Measurements from ENCODE around the gene PARP16. TPM values are rescaled to one million over a fixed set of nuclear protein-coding genes. Genes with fewer than 3 reads are reported as not detected.

The PARP16 gene
- total RNA-seq, 1 donor from 2014 or later: 2.8 TPM

GRCh38 chr15:65208647-65209046 lies 78.0 kb downstream of the PARP16 start:
- Mint-ChIP-seq H3K4me3 (ENCODE audit: unreplicated experiment) (no peak overlapping the region), H3K4me1 (ENCODE audit: unreplicated experiment) (no peaks in the 10 kb centered on the region), H3K9me3 (ENCODE audit: unreplicated experiment) (no peaks in the 10 kb centered on the region), H3K27me3 (ENCODE audit: unreplicated experiment) (peaks cover 4% of the 10 kb centered on the region), H3K36me3 (ENCODE audit: low read depth, unreplicated experiment) (no peaks in the 10 kb centered on the region), H3K27ac (ENCODE audit: unreplicated experiment) (no peak overlapping the region)
- TF ChIP-seq CTCF (IDR thresholded peaks at IDR 0.05; ENCODE audit: unreplicated experiment): no peak
- no peak for DNase-seq (ENCODE audit: low spot score)

Other genes starting within 250 kb of the PARP16 start
- not detected for gene SLC51B, start 241.5 kb downstream of the PARP16 start, total RNA-seq (ENCODE audit: unreplicated experiment)
- gene RASL12, start 218.9 kb downstream of the PARP16 start, total RNA-seq (ENCODE audit: unreplicated experiment): 0.69 TPM
- gene KBTBD13, start 210.1 kb downstream of the PARP16 start, total RNA-seq (ENCODE audit: unreplicated experiment): not detected
- gene UBAP1L, start 171.7 kb downstream of the PARP16 start, total RNA-seq (ENCODE audit: unreplicated experiment): 1.8 TPM
- gene PDCD7, start 153.1 kb downstream of the PARP16 start, total RNA-seq (ENCODE audit: unreplicated experiment): 19.3 TPM
- 52.1 TPM for gene CLPX, start 101.5 kb downstream of the PARP16 start, total RNA-seq (ENCODE audit: unreplicated experiment)
- gene CILP, start 75.4 kb downstream of the PARP16 start, total RNA-seq (ENCODE audit: unreplicated experiment): not detected
- not detected for gene RNU5A-1, start 9.2 kb upstream of the PARP16 start, total RNA-seq (ENCODE audit: unreplicated experiment)
- not detected for gene RNU5B-1, start 17.8 kb upstream of the PARP16 start, total RNA-seq (ENCODE audit: unreplicated experiment)
- gene IGDCC3, start 91.1 kb upstream of the PARP16 start, total RNA-seq (ENCODE audit: unreplicated experiment): 538 TPM
- 4.2 TPM for gene IGDCC4, start 136.1 kb upstream of the PARP16 start, total RNA-seq (ENCODE audit: unreplicated experiment)
- gene DPP8, start 230.8 kb upstream of the PARP16 start, total RNA-seq (ENCODE audit: unreplicated experiment): 36.6 TPM
- gene HACD3, start 243.6 kb upstream of the PARP16 start, total RNA-seq (ENCODE audit: unreplicated experiment): 107 TPM